H9 (cell line): ENCODE data around the gene ITGB1BP1. TPM values are rescaled to one million over a fixed set of nuclear protein-coding genes. Genes with fewer than 3 reads are reported as not detected.

Experiments used
- DNase-seq: peaks from one replicate; pipeline ENCODE4 v3.0.0-alpha.2; 2017
- H2AFZ ChIP-seq: one replicate; pipeline ENCODE4 v1.6.1; 2013; ENCODE audit warnings: mild to moderate bottlenecking, low read length, control low read depth, moderate library complexity
- H2AK5ac ChIP-seq: 2 replicates; pipeline ENCODE4 v1.6.1; 2013; ENCODE audit warnings: low read length, control low read depth, mixed read lengths; ENCODE audit not compliant: insufficient read length
- H2BK120ac ChIP-seq: one replicate; pipeline ENCODE4 v1.6.1; 2013; ENCODE audit warnings: low read depth, mild to moderate bottlenecking, low read length, control low read depth, inconsistent platforms; ENCODE audit not compliant: poor library complexity, severe bottlenecking
- H2BK12ac ChIP-seq: 2 replicates; pipeline ENCODE4 v1.6.1; 2013; ENCODE audit warnings: low read length, control low read depth, mixed read lengths, low read depth; ENCODE audit not compliant: insufficient read length
- H2BK15ac ChIP-seq: 2 replicates; pipeline ENCODE4 v1.6.1; 2013; ENCODE audit warnings: low read depth, low read length, control low read depth
- H2BK20ac ChIP-seq: one replicate; pipeline ENCODE4 v1.6.1; 2013; ENCODE audit warnings: low read depth, mild to moderate bottlenecking, low read length, control low read depth, inconsistent platforms; ENCODE audit not compliant: poor library complexity, severe bottlenecking
- H2BK5ac ChIP-seq: 2 replicates; pipeline ENCODE4 v1.6.1; 2013; ENCODE audit warnings: low read length, control low read depth, mixed read lengths; ENCODE audit not compliant: insufficient read length
- H3K14ac ChIP-seq: 2 replicates; pipeline ENCODE4 v1.6.1; 2013; ENCODE audit warnings: low read length, control low read depth; ENCODE audit not compliant: insufficient read depth
- H3K18ac ChIP-seq: 2 replicates; pipeline ENCODE4 v1.6.1; 2013; ENCODE audit warnings: low read depth, mild to moderate bottlenecking, mixed read lengths, low read length, control low read depth; ENCODE audit not compliant: insufficient read length
- H3K23ac ChIP-seq: 2 replicates; pipeline ENCODE4 v1.6.1; 2013; ENCODE audit warnings: low read length, control low read depth, mixed read lengths, low read depth; ENCODE audit not compliant: insufficient read length
- H3K23me2 ChIP-seq: 2 replicates; pipeline ENCODE4 v1.6.1; 2013; ENCODE audit warnings: low read depth, mild to moderate bottlenecking, mixed read lengths, low read length, control low read depth; ENCODE audit not compliant: insufficient read length, poor library complexity, severe bottlenecking
- H3K27ac ChIP-seq: 2 replicates; pipeline ENCODE4 v1.5.1; 2013; ENCODE audit warnings: low read length, control low read depth, mixed read lengths, low read depth; ENCODE audit not compliant: insufficient read length
- H3K27me3 ChIP-seq: 2 replicates; pipeline ENCODE4 v1.6.1; 2013; ENCODE audit warnings: low read length, control low read depth, inconsistent platforms; ENCODE audit not compliant: insufficient read depth
- H3K4ac ChIP-seq: 2 replicates; pipeline ENCODE4 v1.6.1; 2013; ENCODE audit warnings: low read depth, mild to moderate bottlenecking, control low read depth, inconsistent platforms, low read length, moderate library complexity
- H3K4me1 ChIP-seq: 2 replicates; pipeline ENCODE4 v1.6.1; 2013; ENCODE audit warnings: low read length, control low read depth, inconsistent platforms; ENCODE audit not compliant: insufficient read depth
- H3K4me2 ChIP-seq: 2 replicates; pipeline ENCODE4 v1.6.1; 2013; ENCODE audit warnings: low read length, control low read depth, mixed read lengths; ENCODE audit not compliant: insufficient read length, insufficient read depth
- H3K56ac ChIP-seq: 2 replicates; pipeline ENCODE4 v1.6.1; 2013; ENCODE audit warnings: low read depth, mild to moderate bottlenecking, mixed read lengths, low read length, control low read depth; ENCODE audit not compliant: insufficient read length
- H3K79me1 ChIP-seq: 2 replicates; pipeline ENCODE4 v1.6.1; 2013; ENCODE audit warnings: low read depth, mild to moderate bottlenecking, moderate library complexity, low read length, control low read depth, inconsistent platforms; ENCODE audit not compliant: insufficient read depth, poor library complexity, severe bottlenecking
- H3K79me2 ChIP-seq: 2 replicates; pipeline ENCODE4 v1.6.1; 2013; ENCODE audit warnings: low read length, control low read depth, inconsistent platforms; ENCODE audit not compliant: insufficient read depth
- H3K9ac ChIP-seq: 2 replicates; pipeline ENCODE4 v1.6.1; 2013; ENCODE audit warnings: low read length, control low read depth, mixed read lengths; ENCODE audit not compliant: insufficient read length; ENCODE audit errors: extremely low read depth
- H3K9me3 ChIP-seq: one replicate; pipeline ENCODE4 v1.6.1; 2013; ENCODE audit warnings: low read depth, low read length, inconsistent platforms; ENCODE audit not compliant: control insufficient read depth
- H3T11ph ChIP-seq: one replicate; pipeline ENCODE4 v1.6.1; 2013; ENCODE audit warnings: mild to moderate bottlenecking, low read length, control low read depth, inconsistent platforms
- H4K20me1 ChIP-seq: one replicate; pipeline ENCODE4 v1.6.1; 2013; ENCODE audit not compliant: control insufficient read depth, insufficient read length, insufficient read depth
- H4K5ac ChIP-seq: 2 replicates; pipeline ENCODE4 v1.6.1; 2013; ENCODE audit warnings: low read depth, mild to moderate bottlenecking, mixed read lengths, low read length, control low read depth; ENCODE audit not compliant: insufficient read length
- H4K8ac ChIP-seq: replicated peaks from 2 replicates; pipeline ENCODE4 v1.6.1; 2013; ENCODE audit warnings: low read length, control low read depth, mixed read lengths, low read depth; ENCODE audit not compliant: insufficient read length
- H4K91ac ChIP-seq: 2 replicates; pipeline ENCODE4 v1.6.1; 2013; ENCODE audit warnings: low read depth, mild to moderate bottlenecking, moderate library complexity, mixed read lengths, low read length, control low read depth; ENCODE audit not compliant: insufficient read length
- H3K27ac Mint-ChIP-seq, 3 experiments: 2 replicates in 2 of 3; 3 replicates in 1 of 3; pipeline ENCODE4 v1.8.0; 2020 to 2021; ENCODE audit warnings: mixed read lengths in 3 of 3, mild to moderate bottlenecking in 1 of 3, moderate library complexity in 1 of 3
- H3K27me3 Mint-ChIP-seq: 2 replicates; pipeline ENCODE4 v1.8.0; 2021; ENCODE audit warnings: low read depth, mild to moderate bottlenecking, moderate library complexity, mixed read lengths
- H3K36me3 Mint-ChIP-seq, 3 experiments: 2 replicates in 2 of 3; 3 replicates in 1 of 3; pipeline ENCODE4 v1.8.0; 2020 to 2021; ENCODE audit warnings: low read depth in 3 of 3, mixed read lengths in 3 of 3; ENCODE audit not compliant: insufficient read depth in 1 of 3
- H3K4me1 Mint-ChIP-seq, 2 experiments: 2 replicates each; pipeline ENCODE4 v1.8.0; 2020; ENCODE audit warnings: mixed read lengths in 2 of 2
- H3K4me3 Mint-ChIP-seq, 2 experiments: 2 replicates in 1 of 2; 3 replicates in 1 of 2; pipeline ENCODE4 v1.8.0; 2020 to 2021; ENCODE audit warnings: mild to moderate bottlenecking in 2 of 2, mixed read lengths in 2 of 2, moderate library complexity in 1 of 2
- H3K9me3 Mint-ChIP-seq, 2 experiments: 2 replicates in 1 of 2; 3 replicates in 1 of 2; pipeline ENCODE4 v1.8.0; 2020; ENCODE audit warnings: mild to moderate bottlenecking in 2 of 2, mixed read lengths in 2 of 2, moderate library complexity in 1 of 2
- WGBS: extraction: QIAGEN DNeasy Blood & Tissue Kit; methylation state at CpG from one replicate; pipeline ENCODE4 v1.1.7; 2013; ENCODE audit warnings: missing lambda C conversion rate, low lambda C conversion rate, mixed read lengths; ENCODE audit not compliant: insufficient read length; ENCODE audit errors: extremely low coverage; 5-methylcytosine and 5-hydroxymethylcytosine counted together
- total RNA-seq: library from RNA; stranded (reverse); gene quantifications from 2 replicates; pipeline ENCODE4 v1.2.1, GENCODE V29; 2021
- TF ChIP-seq, protein P1 (sequence below): fragments of 200-600 bp; sonication (generic); conservative IDR thresholded peaks from 3 replicates; pipeline ENCODE4 v1.8.0; 2021; ENCODE audit warnings: antibody characterized with exemption, mild to moderate bottlenecking

The ITGB1BP1 gene
- total RNA-seq, 1 experiment from 2014 or later: 38.7 TPM

DNA sequence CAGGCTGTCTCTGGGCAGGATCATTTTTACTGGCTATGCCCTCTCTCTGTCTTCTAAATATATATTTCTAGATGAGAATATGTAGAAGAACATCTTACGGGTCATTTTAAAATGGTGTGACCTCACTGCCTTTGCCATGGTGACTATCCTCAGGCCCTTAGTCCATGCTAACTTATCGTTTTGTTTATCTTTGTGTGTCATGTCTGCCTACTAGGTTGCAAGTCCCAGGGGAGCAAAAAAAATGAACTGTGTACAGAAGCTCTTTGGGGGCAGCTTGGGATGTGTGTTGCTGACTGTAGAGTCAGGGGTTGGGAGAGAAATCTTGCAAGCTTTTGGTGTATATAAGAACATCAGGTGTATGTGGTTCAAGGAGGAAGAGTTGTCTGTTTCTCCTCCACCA, 11.2 kb upstream of the ITGB1BP1 start:
- Histone ChIP-seq H3K18ac (no peak overlapping the region), H2BK12ac (no peak overlapping the region), H3K27ac (no peak overlapping the region), H3K4me1 (no peaks in the 10 kb centered on the region), H2BK5ac (no peak overlapping the region), H3K27me3 (no peaks in the 10 kb centered on the region), H3K14ac (no peak overlapping the region), H2AK5ac (no peak overlapping the region), H3K9ac (no peak overlapping the region), H3K23me2 (no peaks in the 10 kb centered on the region), H2BK120ac (no peak overlapping the region), H2BK20ac (no peak overlapping the region), H2BK15ac (no peak overlapping the region), H3K4me2 (no peak overlapping the region), H3T11ph (no peak overlapping the region), H3K23ac (no peak overlapping the region), H3K79me1 (no peaks in the 10 kb centered on the region), H4K5ac (no peak overlapping the region), H4K91ac (no peak overlapping the region), H3K9me3 (no peaks in the 10 kb centered on the region), H3K79me2 (no peaks in the 10 kb centered on the region), H3K4ac (no peak overlapping the region), H4K20me1 (no peaks in the 10 kb centered on the region), H3K56ac (no peak overlapping the region), H2AFZ (no peak overlapping the region), H4K8ac (no peak overlapping the region)
- Mint-ChIP-seq H3K4me3 (no peak overlapping the region), H3K27me3 (no peaks in the 10 kb centered on the region), H3K27ac (no peak overlapping the region), H3K9me3 (no peaks in the 10 kb centered on the region), H3K4me1 (no peaks in the 10 kb centered on the region), H3K36me3 (peaks cover 27 to 80% (median 79%) of the 10 kb centered on the region in 3 experiments; a peak in 6 of 7 replicates)
- no peak for DNase-seq
- WGBS: no CpG with 5 or more reads among the region's 2 CpGs
- TF ChIP-seq, protein P1, sequence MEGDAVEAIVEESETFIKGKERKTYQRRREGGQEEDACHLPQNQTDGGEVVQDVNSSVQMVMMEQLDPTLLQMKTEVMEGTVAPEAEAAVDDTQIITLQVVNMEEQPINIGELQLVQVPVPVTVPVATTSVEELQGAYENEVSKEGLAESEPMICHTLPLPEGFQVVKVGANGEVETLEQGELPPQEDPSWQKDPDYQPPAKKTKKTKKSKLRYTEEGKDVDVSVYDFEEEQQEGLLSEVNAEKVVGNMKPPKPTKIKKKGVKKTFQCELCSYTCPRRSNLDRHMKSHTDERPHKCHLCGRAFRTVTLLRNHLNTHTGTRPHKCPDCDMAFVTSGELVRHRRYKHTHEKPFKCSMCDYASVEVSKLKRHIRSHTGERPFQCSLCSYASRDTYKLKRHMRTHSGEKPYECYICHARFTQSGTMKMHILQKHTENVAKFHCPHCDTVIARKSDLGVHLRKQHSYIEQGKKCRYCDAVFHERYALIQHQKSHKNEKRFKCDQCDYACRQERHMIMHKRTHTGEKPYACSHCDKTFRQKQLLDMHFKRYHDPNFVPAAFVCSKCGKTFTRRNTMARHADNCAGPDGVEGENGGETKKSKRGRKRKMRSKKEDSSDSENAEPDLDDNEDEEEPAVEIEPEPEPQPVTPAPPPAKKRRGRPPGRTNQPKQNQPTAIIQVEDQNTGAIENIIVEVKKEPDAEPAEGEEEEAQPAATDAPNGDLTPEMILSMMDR: no peak
